ENCODE results near the gene NCAM2. TPM values are rescaled to one million over a fixed set of nuclear protein-coding genes. Genes with fewer than 3 reads are reported as not detected.

Gene NCAM2
- total and polyA plus RNA-seq, 2 donors (not counting 1 experiment from before 2014, with no cell fraction given): 0.13 TPM; not detected in 1

DNA sequence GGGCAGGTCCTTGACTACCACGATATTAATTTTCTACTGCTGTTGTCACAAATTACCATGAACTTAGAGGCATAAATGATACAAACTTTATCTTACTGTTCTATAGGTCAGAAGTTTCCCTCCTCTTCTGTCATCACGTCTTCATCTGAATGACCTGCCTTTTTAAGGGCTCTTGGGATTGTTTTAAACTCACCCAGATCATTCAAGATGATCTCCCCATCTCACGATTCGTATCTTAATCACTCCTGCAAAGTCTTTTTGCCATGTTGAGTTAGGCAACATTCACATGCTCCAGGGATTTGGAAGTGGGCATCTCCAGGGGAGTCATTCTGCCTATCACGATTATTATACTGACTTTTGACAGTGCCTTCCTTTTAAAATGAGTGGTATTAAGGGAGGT lies 32.1 kb downstream of the NCAM2 start:
- Histone ChIP-seq H3K79me2 (ENCODE audit: control insufficient read depth, insufficient read depth, low read length) (no peaks in the 10 kb centered on the region), H3K27ac (ENCODE audit: low read length in 2 of 2) (no peak overlapping the region), H2AFZ (ENCODE audit: insufficient read depth, low read depth, low read length, poor library complexity, severe bottlenecking) (no peak overlapping the region), H3K4me3 (ENCODE audit: control extremely low read depth in 1 of 5, extremely low read depth in 1 of 5, insufficient read depth in 1 of 5, low read depth in 2 of 5, low read length in 4 of 5) (no peak overlapping the region), H3K36me3 (replicated peaks in 1 of 2; ENCODE audit: control extremely low read depth in 1 of 2, control insufficient read depth in 1 of 2, extremely low read depth in 1 of 2, insufficient read depth in 2 of 2, low read length in 1 of 2) (no peaks in the 10 kb centered on the region), H3K4me2 (replicated peaks; ENCODE audit: low read depth, low read length, poor library complexity, severe bottlenecking) (no peak overlapping the region), H3K9me3 (ENCODE audit: control extremely low read depth in 1 of 3, control insufficient read depth in 2 of 3, insufficient read depth in 1 of 3, low read length in 2 of 3) (no peaks in the 10 kb centered on the region), H3K9ac (ENCODE audit: low read length) (no peak overlapping the region), H4K20me1 (ENCODE audit: control insufficient read depth, insufficient read depth, low read length, poor library complexity, severe bottlenecking) (no peaks in the 10 kb centered on the region), H3K27me3 (replicated peaks in 1 of 4; ENCODE audit: control extremely low read depth in 1 of 4, control insufficient read depth in 3 of 4, insufficient read depth in 4 of 4, low read length in 3 of 4) (no peaks in the 10 kb centered on the region), H3K4me1 (ENCODE audit: control insufficient read depth in 2 of 2, insufficient read depth in 2 of 2, low read length in 2 of 2) (no peaks in the 10 kb centered on the region)
- WGBS (ENCODE audit: insufficient coverage): 89% methylated on average over 1 of the region's 5 CpGs
- no peak for DNase-seq
- intact Hi-C loops (cut with micrococcal nuclease): no loop called here
- ATAC-seq (ENCODE audit: low read depth): no peak
- TF ChIP-seq, protein P1, sequence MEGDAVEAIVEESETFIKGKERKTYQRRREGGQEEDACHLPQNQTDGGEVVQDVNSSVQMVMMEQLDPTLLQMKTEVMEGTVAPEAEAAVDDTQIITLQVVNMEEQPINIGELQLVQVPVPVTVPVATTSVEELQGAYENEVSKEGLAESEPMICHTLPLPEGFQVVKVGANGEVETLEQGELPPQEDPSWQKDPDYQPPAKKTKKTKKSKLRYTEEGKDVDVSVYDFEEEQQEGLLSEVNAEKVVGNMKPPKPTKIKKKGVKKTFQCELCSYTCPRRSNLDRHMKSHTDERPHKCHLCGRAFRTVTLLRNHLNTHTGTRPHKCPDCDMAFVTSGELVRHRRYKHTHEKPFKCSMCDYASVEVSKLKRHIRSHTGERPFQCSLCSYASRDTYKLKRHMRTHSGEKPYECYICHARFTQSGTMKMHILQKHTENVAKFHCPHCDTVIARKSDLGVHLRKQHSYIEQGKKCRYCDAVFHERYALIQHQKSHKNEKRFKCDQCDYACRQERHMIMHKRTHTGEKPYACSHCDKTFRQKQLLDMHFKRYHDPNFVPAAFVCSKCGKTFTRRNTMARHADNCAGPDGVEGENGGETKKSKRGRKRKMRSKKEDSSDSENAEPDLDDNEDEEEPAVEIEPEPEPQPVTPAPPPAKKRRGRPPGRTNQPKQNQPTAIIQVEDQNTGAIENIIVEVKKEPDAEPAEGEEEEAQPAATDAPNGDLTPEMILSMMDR (IDR thresholded peaks at IDR 0.05): no peak
- no peak for TF ChIP-seq EZH2 (IDR thresholded peaks at IDR 0.05; ENCODE audit: borderline replicate concordance, insufficient read depth, low read depth, low read length, poor library complexity, severe bottlenecking)
- Mint-ChIP-seq H3K4me1 (no peaks in the 10 kb centered on the region), H3K27ac (no peak overlapping the region), H3K9me3 (ENCODE audit: insufficient read depth) (no peaks in the 10 kb centered on the region), H3K27me3 (no peaks in the 10 kb centered on the region), H3K4me3 (no peak overlapping the region)
- POLR2A ChIA-PET: no interaction called here
- CTCF ChIA-PET: no interaction called here

DNA sequence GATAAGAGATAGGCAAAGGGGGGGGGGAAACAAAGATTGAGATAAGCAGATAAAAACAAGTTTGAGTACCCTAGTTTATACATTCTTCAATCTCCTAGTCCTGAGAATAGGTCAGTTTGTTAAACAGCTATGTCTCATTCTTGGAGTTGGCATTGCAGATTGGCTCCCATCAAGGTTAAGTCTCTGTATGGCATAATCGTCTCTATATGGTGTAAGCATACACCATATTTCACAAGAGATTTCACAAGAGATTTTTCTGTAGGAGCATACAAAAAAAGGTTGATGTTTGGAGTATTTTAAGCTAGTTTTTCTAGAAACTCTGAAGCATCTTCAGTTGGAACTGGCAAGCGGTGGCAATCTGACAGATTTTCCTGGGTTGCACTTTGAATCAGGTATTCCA lies 35.8 kb downstream of the NCAM2 start:
- Mint-ChIP-seq H3K27me3 (no peaks in the 10 kb centered on the region), H3K9me3 (ENCODE audit: insufficient read depth) (no peaks in the 10 kb centered on the region), H3K4me1 (no peaks in the 10 kb centered on the region), H3K27ac (no peak overlapping the region), H3K4me3 (no peak overlapping the region)
- no peak overlapping the region for H2AFZ ChIP-seq (ENCODE audit: insufficient read depth, low read depth, low read length, poor library complexity, severe bottlenecking)
- TF ChIP-seq, protein P1 (IDR thresholded peaks at IDR 0.05): no peak
- no peaks in the 10 kb centered on the region for H3K4me1 ChIP-seq (ENCODE audit: control insufficient read depth in 2 of 2, insufficient read depth in 2 of 2, low read length in 2 of 2)
- H3K27ac ChIP-seq (ENCODE audit: low read length in 2 of 2): no peak overlapping the region
- 91% methylated on average over 1 of the region's 2 CpGs for WGBS (ENCODE audit: insufficient coverage)
- no peak for ATAC-seq (ENCODE audit: low read depth)
- H4K20me1 ChIP-seq (ENCODE audit: control insufficient read depth, insufficient read depth, low read length, poor library complexity, severe bottlenecking): no peaks in the 10 kb centered on the region
- no peak overlapping the region for H3K4me3 ChIP-seq (ENCODE audit: control extremely low read depth in 1 of 5, extremely low read depth in 1 of 5, insufficient read depth in 1 of 5, low read depth in 2 of 5, low read length in 4 of 5)
- no peak for DNase-seq
- intact Hi-C loops (cut with micrococcal nuclease): no loop called here
- no peaks in the 10 kb centered on the region for H3K9me3 ChIP-seq (ENCODE audit: control extremely low read depth in 1 of 3, control insufficient read depth in 2 of 3, insufficient read depth in 1 of 3, low read length in 2 of 3)
- H3K9ac ChIP-seq (ENCODE audit: low read length): no peak overlapping the region
- no peak overlapping the region for H3K4me2 ChIP-seq (replicated peaks; ENCODE audit: low read depth, low read length, poor library complexity, severe bottlenecking)
- H3K27me3 ChIP-seq (replicated peaks in 1 of 4; ENCODE audit: control extremely low read depth in 1 of 4, control insufficient read depth in 3 of 4, insufficient read depth in 4 of 4, low read length in 3 of 4): no peaks in the 10 kb centered on the region
- ChIA-PET POLR2A (no interaction called here), CTCF (no interaction called here)
- H3K36me3 ChIP-seq (replicated peaks in 1 of 2; ENCODE audit: control extremely low read depth in 1 of 2, control insufficient read depth in 1 of 2, extremely low read depth in 1 of 2, insufficient read depth in 2 of 2, low read length in 1 of 2): no peaks in the 10 kb centered on the region
- H3K79me2 ChIP-seq (ENCODE audit: control insufficient read depth, insufficient read depth, low read length): no peaks in the 10 kb centered on the region
